HG03521 (cell line): Measurements from ENCODE around the gene PTGFR.

Source experiments
- ATAC-seq: cut with Tn5 transposase; IDR thresholded peaks from one replicate; pipeline ENCODE4 v1.9.1; 2021; ENCODE audit warnings: mild to moderate bottlenecking, moderate library complexity; ENCODE audit not compliant: unreplicated experiment

The PTGFR gene, protein sequence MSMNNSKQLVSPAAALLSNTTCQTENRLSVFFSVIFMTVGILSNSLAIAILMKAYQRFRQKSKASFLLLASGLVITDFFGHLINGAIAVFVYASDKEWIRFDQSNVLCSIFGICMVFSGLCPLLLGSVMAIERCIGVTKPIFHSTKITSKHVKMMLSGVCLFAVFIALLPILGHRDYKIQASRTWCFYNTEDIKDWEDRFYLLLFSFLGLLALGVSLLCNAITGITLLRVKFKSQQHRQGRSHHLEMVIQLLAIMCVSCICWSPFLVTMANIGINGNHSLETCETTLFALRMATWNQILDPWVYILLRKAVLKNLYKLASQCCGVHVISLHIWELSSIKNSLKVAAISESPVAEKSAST

DNA sequence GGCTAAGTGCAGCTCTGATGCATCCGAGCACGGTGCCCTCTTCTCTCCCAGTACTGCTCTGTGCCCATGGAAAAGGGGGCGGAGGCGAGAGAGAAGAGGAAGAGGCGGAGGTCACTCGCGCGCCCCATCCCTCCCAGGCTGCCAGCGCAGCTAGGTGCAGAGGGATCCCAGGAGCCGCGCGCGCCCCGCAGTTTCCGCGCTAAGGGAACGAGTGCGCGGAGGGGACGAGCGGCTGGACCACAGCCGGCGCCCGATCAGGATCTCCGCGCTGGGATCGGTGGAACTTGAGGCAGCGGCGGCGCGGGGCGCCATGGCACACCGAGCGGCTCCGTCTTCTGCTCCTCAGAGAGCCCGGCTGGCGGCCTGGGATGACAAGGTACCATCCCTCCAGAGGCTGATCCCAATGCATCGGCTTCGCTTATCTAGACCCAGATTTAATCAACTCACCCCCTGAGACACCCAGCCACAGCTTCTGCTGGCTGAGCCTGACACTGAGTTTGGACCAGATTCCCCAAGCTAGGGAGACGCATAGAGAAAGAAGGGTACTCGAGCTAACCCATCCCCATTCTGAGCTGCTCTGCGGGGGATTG lies at the start of gene PTGFR:
Gene PTGFR (plus strand): TSS at position 114 of the 590 bp plus-strand sequence. CDS start 1,770 bp downstream, outside the sequence.
- no peak for ATAC-seq

GRCh38 chr1:78441921-78442320 lies 48.9 kb upstream of the PTGFR start:
- no peak for ATAC-seq

DNA sequence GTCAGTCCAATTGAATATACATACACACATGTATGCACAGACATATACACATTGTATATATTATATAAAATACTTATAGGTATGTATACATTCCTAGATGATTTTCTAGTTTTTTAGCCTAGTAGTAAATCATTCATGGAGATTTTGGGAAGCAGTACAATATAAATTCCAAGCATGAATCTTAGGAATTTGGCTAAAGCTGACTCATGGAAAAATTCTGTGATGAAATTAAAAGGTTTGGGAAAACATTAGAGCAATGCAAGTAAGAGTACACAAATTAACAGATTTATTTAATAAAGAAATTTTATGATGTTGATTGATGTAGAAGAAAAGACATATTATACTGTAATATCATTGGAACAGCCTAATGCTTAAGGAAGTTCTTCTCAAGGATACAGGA lies 43.7 kb upstream of the PTGFR start:
- ATAC-seq = no peak

DNA sequence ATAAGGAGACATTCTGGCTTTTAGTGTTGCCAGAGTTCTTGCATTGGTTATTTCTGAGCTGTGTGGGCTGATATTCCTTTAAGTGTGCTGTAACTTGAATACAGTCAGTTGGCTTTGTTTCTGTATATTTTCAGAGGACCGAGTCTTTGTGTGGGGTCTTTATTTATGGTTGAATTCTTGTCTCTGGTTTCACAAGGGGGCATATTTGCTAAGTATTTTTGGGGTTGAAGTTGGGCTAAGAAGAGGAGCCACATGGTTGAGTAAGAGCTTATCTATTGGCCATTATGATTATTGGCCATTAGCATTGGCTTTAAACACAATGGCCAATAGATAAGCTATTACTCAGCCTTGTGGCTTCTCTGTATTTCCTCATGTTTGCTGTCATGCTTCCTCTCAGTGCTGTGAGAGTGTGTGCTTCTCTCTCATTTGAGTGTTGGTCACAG lies 26.3 kb upstream of the PTGFR start:
- ATAC-seq = no peak

GRCh38 chr1:78465143-78465542 lies 25.6 kb upstream of the PTGFR start:
- ATAC-seq = no peak

- ATAC-seq = no peak
Observed at GRCh38 chr1:78468521-78468920, 22.3 kb upstream of the PTGFR start.

DNA sequence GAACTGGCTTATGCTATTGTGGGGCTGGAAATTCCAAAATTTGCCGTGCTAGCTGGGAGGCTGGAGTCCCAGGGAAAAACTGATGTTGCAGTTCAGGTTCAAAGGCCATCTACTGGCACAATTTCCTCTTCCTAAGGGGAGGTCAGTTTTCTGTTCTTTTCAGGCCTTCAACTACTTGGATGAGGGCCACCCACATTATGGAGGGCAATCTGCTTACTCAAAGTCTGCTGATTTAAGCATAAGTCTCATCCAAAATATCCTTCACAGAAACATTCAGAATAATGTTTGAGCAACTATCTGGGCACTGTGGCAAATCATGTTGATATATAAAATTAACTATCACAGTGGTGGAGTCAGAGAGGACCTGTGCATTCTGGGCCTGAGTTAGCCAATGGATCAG lies 21.2 kb upstream of the PTGFR start:
- no peak for ATAC-seq

DNA sequence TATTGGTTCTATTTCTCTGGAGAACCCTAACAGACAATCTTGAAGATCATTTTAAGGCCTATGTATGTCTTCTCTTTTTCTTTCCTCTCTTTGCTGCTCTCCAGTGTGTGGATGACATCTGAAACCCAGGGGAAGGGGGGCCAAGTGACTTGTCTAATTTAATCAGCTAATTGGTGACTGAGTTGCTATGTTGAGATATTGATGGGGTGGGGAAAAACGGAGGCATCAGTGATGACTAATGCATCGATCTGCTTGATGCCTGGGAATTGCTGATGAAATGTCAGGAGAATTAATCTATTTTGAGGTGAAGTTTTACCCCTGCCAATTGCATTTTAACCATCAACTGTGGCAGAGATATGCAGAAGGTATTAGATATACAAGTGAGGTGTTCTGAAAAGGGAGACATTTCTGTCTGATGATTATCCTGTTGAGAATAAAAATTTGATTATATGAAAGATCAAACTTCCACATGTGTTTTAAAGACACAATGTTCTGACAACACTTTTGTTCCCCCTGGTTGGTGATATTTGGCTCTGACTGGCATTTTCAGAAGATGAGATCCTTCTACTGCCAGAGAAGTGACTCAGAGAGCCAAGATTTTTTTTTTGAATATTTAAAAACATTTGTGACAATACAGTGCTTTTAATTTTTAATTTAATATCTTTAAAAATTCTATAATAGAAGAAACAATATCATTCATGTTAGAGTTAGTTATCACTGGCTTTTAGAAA lies 18.7 kb upstream of the PTGFR start:
- ATAC-seq = no peak

DNA sequence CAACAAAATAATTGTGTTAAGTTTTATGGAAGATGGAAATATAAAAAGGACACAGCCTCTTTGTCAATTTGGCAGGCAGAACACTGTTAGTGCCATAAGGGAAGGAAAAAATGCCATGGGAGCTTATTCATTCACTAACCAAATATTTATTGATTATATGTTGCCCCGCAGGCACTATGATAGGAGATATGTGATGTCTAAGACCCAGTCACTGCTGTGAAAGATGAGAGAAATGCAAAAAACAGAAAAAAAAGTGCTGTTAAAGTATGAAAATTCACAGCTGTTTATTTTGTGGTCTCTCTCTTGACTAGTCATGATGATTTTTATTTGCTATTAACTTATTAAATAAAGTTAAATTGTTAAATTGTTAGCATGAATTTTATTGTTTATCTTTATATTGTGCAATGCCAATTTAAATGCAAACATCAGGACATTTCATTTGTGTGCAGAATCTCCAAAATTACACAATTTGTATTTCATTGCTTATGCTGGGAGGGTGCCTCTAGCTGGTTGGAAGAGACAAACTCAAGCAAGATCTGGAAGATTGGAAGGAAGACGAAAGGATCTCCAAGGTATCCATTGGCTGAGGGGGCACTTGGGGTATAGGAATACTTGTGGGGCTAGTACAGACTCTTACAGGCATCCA lies 17.8 kb upstream of the PTGFR start:
- ATAC-seq = no peak

DNA sequence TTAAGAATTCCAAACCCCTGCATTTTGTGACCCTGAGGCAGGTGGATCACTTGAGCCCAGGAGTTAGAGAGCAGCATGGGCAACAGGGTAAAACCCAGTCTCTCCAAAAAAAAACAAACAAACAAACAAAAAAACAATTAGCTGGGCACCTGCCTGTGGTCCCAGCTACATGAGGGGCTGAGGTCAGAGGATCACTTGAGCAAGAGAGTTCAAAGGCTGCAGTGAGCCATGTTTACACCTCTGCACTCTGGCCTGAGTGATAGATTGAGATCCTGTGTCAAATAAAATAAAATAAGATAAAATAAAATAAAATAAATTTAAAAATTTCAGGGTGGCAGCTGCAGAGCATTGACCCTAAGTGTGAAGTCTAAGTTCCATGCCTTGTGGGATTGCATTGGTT lies 16.7 kb upstream of the PTGFR start:
- ATAC-seq = no peak

DNA sequence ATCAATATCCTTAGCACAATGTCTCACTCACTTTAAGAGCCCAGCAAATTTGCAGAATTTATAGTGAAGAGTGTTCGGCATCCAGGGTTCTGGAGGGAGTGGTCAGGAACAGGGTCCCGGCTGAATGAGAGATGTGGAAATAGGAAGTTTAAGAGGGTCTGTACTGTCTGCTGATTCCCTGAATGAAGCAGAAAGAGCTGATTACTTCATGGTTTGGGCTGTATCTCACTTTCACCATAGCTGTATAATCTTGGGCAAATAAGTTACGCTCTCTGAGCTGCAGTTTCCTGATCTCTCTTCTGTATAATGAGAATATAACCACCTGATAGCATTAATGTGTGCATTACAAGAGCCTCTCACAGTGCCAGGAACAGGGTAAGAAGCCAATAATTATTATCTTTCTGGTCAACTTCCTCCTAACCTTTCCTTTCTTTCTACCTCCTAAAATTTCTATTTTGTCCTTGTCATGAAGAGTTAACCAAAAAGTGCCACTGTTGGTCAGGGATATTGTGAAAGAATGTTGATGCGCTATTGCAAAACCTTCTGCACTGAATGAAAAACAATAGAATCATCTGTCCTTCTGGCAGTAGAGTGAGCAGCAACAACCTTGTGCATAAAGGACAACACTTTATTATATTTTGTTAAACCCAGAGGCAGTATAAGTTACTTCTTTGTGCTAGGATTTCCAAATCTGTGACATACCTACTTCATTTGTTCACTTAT lies 14.7 kb upstream of the PTGFR start:
- no peak for ATAC-seq

DNA sequence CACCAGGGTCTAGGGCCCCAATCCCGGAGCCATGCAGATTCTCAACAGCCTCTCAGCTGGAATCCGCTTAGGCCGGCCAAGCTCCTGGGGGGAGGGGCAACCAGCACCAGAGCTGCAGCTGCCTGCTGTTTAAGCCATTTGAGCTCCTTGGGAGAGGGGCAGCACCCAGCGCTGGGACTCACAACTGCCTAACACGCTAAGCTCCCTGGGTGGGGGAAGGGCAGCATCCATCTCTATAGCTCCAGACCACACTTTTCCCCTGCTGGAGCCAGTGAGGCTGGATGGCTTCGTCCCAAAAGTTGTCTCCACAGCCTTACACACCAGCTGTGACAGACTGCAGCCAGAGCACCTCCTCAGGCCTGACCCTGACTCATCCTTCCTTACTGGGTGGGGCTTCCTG lies 6.9 kb upstream of the PTGFR start:
- ATAC-seq = no peak

DNA sequence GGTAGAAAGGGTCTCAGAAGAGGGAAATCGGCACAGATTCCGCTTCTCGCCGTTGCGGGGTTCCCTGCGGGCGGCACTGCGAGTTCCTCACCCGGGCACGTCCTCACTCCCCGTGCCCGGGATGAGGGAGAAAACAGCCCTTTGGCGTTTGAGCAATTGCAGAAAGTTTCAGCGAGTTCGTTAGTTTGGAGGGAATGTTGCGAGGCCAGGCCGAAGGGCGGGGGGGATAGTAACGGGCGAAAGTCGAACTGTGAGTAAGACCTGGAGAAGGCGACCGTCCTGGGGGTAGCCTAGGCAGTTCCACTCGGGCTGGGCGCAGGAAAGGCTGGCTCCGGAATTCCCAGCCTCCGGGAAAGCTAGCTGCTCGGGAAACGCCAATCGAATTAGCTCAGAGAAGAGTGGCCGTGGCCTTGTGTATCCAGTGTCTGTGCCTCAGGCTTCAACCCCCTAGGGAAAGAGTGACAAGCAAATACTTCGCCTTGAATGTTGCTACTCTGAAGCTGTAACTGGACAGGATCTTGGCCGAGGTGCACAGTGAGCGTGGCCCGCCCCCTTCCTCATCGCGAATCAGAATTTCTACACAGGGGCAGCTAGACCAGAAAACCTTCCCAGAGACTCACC lies 787 bp downstream of the PTGFR start:
- no peak for ATAC-seq

GRCh38 chr1:78492386-78492950 lies 1.7 kb downstream of the PTGFR start:
- ATAC-seq = no peak

DNA sequence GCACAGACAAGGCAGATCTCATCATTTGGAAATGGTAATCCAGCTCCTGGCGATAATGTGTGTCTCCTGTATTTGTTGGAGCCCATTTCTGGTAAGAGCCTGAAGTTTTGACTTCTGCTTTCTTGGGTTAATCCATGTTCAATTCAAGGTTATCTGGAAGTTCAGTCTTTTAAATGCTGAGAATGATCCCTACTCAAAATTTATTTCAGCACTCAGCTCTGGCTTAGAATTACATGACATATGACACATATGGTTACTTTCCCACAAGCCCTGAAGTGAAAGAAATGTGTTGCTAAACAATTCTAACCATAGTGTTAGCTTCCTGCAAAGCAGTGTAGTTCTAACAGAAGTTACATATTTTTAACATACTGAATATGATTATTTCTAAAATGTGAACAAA lies 2.7 kb downstream of the PTGFR start:
- ATAC-seq = no peak

- no peak for ATAC-seq
Observed at GRCh38 chr1:78497201-78497600, 6.4 kb downstream of the PTGFR start.

- ATAC-seq = no peak
Observed at GRCh38 chr1:78500529-78500928, 9.8 kb downstream of the PTGFR start.

DNA sequence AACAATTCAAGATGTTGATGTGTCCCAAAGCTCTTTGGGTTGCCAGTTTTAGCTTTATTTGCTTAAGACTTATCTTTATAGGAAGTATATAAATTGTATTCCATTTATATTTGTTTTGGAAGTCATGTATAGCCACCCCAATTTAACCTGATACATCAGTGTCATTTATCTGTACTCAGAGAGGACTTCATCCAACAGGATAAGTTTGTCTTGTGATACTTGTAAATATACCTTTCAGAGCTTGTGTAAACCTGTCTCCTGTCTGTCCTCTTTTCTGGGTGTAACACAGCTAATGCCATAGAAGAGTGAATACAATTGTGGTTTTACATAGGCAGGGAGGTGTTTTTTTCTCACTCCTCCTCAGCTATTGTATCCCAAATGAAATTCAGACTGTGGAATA lies 10.4 kb downstream of the PTGFR start:
- ATAC-seq = no peak

DNA sequence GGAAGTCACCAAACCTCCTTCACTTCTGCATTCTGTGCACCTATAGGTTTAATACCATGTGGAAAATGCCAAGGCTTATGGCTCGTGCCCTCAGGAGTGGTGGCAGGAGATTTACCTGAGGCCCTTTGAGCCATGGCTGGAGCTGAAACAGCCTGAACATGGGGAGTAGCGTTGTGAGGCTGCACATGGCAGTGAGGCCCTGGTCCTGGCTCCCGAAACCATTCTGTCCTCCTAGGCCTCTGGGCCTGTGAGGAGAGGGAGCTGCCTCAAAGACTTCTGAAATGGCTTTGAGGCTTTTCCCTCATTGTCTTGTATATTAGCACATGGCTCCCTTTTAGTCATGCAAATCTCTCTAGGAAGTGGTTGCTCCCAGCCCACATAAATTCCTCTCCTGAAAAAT lies 20.6 kb downstream of the PTGFR start:
- ATAC-seq = no peak

DNA sequence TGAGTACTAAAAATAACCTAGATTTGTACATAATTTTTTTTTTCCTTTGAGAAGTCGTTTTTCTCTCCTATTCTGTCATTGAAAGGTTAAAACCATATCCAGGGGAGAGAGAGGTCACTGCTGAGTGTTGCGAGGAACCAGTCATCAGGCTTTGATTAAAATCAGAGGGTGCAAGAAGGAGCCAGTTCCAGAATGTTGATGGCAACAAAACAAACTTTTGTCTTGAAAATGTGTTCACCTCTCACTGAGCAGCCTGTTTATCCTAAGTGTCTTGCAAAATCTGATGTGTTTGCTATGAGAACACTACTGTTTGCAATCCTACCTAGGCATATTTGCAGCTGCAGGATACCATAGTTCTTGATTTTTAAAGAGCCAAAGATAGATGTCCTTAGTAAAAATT lies 25.9 kb downstream of the PTGFR start:
- ATAC-seq = no peak
